Measurements from ENCODE around the gene PIAS2. TPM values are rescaled to one million over a fixed set of nuclear protein-coding genes. Genes with fewer than 3 reads are reported as not detected.
A peak's percentile ranks its signal among the peaks of the same experiment; 100 is the strongest.

PIAS2 gene
- total RNA-seq, 2 donors from 2014 or later = 16.3 to 35.2 TPM

GRCh38 chr18:46759890-46760289 is 157.4 kb downstream of the PIAS2 start:
- Histone ChIP-seq H3K4me1 (replicated peaks) (no peaks in the 10 kb centered on the region), H3K36me3 (no peaks in the 10 kb centered on the region), H3K9me3 (no peaks in the 10 kb centered on the region), H3K27me3 (replicated peaks; ENCODE audit: insufficient read depth) (peaks cover 4% of the 10 kb centered on the region), H3K4me3 (no peak overlapping the region), H3K27ac (no peak overlapping the region)
- DNase-seq (ENCODE audit: low spot score) = no peak
- TF ChIP-seq POLR2A (IDR thresholded peaks at IDR 0.05) (no peak), POLR2AphosphoS5 (IDR thresholded peaks at IDR 0.05) (no peak), CTCF (IDR thresholded peaks at IDR 0.05) (no peak)
- WGBS = 58% methylated on average over 6 of the region's 6 CpGs
- intact Hi-C loops (cut with DNase I) = loop anchor here (10.0 kb wide), 1 partner anchor 55 kb away; no protein-coding TSS in a partner anchor

GRCh38 chr18:46756559-46757201 is 160.6 kb downstream of the PIAS2 start, which contains the start of gene ST8SIA5:
Gene ST8SIA5, minus strand, starts transcription at chr18:46757053. Its CDS starts 545 bp downstream, at chr18:46756508.
- WGBS = 0% methylated on average over 47 of the region's 74 CpGs
- TF ChIP-seq POLR2A (IDR thresholded peaks at IDR 0.05) (no peak), CTCF (IDR thresholded peaks at IDR 0.05) (no peak), POLR2AphosphoS5 (IDR thresholded peaks at IDR 0.05) (no peak)
- no peak within 1 kb of the TSS for H3K27ac ChIP-seq
- no peak for DNase-seq (ENCODE audit: low spot score)
- H3K36me3 ChIP-seq = no peaks in the 10 kb centered on the region
- no peaks in the 10 kb centered on the region for H3K4me1 ChIP-seq (replicated peaks)
- H3K4me3 ChIP-seq = peak within 1 kb of the TSS; percentile 12 to 19
- peaks cover 4% of the 10 kb centered on the region for H3K27me3 ChIP-seq (replicated peaks; ENCODE audit: insufficient read depth)
- H3K9me3 ChIP-seq = no peaks in the 10 kb centered on the region
- intact Hi-C loops (cut with DNase I) = no loop called here

GRCh38 chr18:46756025-46756558 is 161.2 kb downstream of the PIAS2 start:
- no peak for TF ChIP-seq POLR2A (IDR thresholded peaks at IDR 0.05)
- TF ChIP-seq POLR2AphosphoS5 (IDR thresholded peaks at IDR 0.05) = no peak
- no peak for TF ChIP-seq CTCF (IDR thresholded peaks at IDR 0.05)
- no peak for DNase-seq (ENCODE audit: low spot score)
- Histone ChIP-seq H3K36me3 (no peaks in the 10 kb centered on the region), H3K9me3 (no peaks in the 10 kb centered on the region), H3K4me1 (replicated peaks) (no peaks in the 10 kb centered on the region), H3K27me3 (replicated peaks; ENCODE audit: insufficient read depth) (peaks cover 4% of the 10 kb centered on the region), H3K27ac (no peak overlapping the region), H3K4me3 (peak overlapping the region in 1 of 2 donors; percentile 12)
- intact Hi-C loops (cut with DNase I) = no loop called here
- whole genome bisulfite sequencing = 3% methylated on average over 41 of the region's 41 CpGs

GRCh38 chr18:46755315-46756024 is 161.8 kb downstream of the PIAS2 start:
- DNase-seq (ENCODE audit: low spot score) = no peak
- H3K4me3 ChIP-seq = no peak overlapping the region
- intact Hi-C loops (cut with DNase I) = no loop called here

More at GRCh38 chr18:46755315-46756024, 161.8 kb downstream of the PIAS2 start:
- 18% methylated on average over 17 of the region's 17 CpGs for WGBS
- no peak overlapping the region for H3K27ac ChIP-seq
- no peaks in the 10 kb centered on the region for H3K36me3 ChIP-seq
- no peaks in the 10 kb centered on the region for H3K9me3 ChIP-seq
- TF ChIP-seq POLR2AphosphoS5 (IDR thresholded peaks at IDR 0.05) (no peak), CTCF (IDR thresholded peaks at IDR 0.05) (no peak), POLR2A (IDR thresholded peaks at IDR 0.05) (no peak)
- H3K4me1 ChIP-seq (replicated peaks) = no peaks in the 10 kb centered on the region
- H3K27me3 ChIP-seq (replicated peaks; ENCODE audit: insufficient read depth) = peaks cover 4% of the 10 kb centered on the region
